HG03025 (cell line): ENCODE data around the gene KIDINS220.

Experiments
- ATAC-seq: cut with Tn5 transposase; IDR thresholded peaks from one replicate; pipeline ENCODE4 v1.9.1; 2021; ENCODE audit warnings: mild to moderate bottlenecking, moderate library complexity; ENCODE audit not compliant: unreplicated experiment, low FRiP score

KIDINS220 gene

DNA sequence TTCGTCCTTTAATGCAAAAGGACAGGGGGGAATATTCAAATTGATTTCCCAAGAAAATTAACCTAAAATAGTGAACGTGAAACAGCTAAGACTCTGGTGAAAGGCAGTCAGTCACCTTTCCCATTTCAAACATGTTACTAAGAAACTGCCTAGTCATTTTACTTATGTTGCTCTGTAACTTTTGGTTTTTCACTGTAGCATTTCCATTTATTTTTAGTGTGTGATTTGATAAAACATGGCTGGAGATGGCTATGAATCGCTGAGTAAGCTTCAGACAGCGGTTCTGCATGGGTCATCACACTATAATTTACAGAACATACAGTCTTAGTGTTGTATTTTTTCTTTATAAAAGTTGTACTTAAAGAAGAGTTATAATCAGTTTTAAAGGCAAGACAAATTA is 16.0 kb upstream of the KIDINS220 start:
- ATAC-seq = no peak

DNA sequence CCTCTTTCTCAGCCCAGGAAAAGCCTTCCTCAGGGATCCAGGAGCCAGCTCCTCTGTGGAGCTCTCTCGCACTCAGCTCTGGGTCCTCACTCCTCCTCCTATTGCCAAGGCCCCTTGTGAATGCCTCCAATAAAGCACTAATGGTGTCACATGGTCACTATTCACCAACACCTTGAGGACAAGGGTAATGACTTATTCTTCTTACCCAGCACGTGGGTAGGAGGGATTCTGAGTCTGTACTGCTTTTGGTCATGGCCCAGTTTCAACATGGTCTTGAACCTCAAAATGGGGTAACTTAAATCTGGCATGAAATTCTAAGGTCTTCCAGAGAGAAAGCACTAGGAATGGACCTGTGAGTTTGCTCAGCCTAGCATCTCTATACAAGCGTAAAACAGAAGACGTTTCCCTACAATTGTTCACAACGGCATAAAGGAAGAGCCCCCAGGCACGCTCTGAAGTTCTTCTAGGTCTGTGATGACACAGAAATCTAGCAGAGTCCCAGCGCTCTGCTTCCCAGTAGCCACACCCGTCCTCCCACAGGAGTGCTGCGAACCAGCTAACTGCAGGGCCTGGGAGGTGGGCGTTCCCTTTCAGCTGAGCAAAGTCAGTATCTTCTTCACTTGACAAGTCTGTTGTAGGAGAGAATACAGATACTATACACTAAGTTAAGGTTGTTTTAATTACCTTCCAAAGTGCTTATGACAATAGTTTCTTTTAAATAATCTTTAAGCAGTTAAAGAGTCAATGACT is 14.6 kb upstream of the KIDINS220 start:
- ATAC-seq = no peak

DNA sequence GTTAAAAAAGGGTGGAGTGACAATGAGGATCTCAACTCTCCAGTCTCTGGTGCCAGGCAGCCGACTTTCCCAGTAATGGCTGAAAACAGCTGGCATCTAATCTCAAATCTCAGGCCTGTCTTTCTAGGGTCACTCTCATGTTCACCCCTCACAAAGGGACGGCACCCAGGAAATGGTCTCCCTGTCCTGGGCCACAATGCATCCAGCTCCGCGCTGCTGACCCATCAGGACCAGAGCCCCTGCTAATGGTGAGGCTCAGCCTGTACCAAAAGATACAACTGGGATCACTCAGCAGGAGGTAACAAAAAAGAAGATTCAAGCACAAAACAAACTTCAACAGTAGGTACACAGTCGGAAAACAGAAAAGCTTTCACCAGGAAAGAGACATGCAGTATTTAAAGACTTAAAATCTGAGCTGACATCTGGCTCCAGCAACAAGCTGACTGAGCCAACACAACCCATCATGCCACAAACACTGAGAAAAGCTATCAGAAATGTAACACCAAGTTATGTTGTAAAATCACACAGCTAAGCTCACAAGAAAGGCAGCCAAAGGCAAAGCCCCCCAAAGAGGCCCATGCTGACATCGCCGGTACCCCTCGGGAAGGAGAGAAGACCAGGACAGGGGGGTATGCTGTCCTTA is 13.6 kb upstream of the KIDINS220 start:
- ATAC-seq = no peak

DNA sequence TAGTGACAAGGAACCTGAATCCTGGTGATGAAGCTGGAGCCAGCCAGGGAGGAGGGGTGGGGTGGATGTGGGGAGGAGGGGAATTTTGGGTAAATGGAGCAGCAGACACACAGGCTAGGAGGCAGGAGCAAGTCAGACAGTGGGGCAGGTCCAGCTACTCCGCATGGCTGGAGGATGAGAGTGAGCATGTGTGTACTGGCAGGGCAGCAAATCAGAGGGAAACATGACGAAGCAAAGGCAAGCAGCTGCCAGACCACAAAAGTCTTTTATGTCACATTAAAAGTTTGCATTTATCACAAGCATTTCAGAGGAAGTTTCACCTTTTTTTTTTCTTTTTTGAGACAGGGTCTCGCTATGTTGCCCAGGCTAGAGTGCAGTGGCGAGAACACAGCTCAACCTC is 11.9 kb upstream of the KIDINS220 start:
- ATAC-seq = no peak

DNA sequence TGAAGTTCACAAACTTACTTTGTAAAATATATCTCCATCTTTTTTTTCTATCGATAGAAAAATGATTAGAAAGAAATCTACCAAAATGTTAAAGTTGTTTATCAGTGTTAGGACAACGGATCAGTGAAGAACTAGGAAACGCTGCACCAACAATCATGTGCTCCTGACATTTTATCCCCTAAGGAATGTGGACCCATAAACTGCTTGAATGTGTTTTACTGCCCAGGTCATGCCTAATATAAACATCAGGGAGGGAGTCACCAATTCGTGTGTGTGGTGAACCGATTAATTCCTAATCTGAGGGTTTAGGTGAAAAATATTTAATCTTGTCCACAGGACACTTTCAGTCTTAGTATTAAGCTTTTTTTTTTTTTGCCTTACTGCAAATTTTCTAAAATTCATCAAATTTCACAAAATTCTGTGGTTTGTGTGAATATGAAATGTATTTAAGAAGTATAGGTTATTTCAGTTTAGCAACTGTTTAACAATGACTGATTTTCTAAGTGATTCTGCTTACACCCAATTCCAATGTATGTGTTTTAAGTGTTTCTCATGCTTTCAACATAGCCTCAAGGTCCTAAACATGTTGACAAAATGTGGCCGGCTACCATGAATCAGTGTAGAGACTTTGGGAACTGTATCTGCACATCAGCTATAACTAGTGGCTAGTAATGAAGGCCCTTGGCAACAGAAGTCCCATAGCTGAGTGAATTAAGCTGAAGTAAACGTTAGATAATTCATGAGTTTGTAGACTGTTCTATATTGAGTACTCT is 11.1 kb upstream of the KIDINS220 start:
- ATAC-seq = no peak

DNA sequence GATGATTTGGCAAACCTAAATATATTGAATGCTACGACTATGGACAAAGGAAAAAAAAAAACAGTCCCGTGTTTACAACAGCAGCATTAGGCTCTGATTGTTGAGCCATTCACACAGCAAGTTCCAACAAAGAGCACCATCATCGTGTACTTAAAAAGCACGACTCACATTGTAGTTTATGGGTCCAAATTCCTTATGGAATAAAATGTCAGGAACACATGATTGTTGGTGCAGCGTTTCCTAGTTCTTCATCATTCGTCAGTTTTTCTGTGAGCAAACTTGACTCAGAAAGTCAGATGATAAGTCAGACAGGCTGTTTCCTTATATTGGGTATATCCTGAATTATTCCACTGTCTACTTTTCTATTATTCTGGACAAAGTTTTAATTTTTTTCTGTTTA is 10.0 kb upstream of the KIDINS220 start:
- no peak for ATAC-seq

DNA sequence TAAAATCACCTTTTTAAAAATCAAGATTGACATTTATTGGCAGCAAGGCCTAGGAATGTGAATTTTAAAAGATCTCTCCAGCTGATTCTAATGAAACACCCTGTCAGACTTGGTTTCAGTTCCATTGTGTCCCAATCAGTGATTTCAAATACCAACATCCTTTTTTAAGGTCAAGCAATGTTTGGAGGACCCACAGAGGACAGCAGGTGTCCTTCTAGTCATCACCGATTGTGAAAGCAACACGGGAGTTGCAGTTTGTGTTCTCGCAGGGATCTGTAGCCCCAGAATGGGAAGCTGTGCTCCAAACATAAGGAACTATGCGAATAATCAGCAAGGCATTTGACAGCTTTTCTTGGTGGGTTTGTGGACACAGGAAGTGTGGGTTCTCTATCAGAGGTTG is 4.5 kb upstream of the KIDINS220 start:
- ATAC-seq = no peak

DNA sequence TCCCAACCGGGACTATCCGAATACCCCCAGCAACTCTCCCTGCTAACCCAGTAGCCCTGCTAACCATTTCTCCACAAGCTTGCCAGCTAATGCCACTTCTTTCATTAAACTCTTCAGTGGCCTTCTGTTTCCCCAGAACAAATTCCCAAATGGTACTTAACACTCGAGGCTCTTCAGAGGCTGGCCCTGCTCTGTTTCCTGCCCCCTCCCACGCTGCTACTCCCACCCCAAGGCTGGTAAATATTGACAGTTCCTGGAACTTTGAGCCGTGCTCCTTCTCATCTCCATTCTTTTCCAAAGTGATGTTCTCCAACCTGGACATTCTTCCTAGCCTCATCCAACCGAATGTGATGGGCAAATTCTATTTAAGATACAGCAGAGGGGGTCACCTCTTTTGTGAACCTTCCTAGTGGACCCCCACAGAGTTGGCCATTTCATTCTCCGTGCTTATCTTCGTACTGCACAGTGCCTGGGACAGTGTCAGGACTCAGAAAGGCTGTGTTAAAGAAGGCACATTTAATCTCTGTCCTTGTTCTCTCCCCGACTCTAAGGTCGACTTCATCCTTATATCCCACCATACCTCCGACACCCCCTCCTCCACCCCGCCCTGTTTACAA is 3.2 kb upstream of the KIDINS220 start:
- no peak for ATAC-seq

DNA sequence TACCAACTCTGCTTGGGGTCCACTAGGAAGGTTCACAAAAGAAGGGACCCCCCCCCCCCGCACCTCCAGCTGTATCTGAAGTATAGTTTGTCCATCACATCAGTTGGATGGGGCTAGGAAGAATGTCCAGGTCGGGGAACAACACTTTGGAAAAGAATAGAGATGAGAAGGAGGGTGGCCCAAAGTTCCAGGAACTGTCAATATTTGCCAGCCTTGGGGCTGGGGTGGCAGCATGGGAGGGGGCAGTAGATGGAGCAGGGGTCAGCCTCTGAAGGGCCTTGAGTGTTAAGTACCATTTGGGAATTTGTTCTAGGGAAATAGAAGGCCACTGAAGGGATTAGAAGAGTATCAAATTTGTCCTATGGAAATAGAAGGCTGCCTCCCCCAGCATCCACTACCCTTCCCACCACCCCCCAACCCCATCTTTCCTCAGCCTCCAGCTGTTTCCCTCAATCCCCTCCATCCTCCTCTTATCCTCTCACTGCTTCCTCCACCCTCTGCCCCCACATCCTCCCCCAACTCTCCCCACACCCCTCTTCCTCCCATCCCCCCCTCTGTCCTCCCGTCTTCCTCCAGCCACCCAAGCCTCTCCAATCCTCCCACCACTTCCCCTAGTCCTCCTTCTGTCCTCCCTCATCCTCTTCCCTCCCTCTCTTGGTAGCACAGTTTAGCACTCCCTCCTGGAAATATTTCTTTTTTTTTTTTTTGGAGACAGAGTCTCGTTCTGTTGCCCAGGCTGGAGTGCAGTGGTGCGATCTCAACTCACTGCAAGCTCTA is 2.0 kb upstream of the KIDINS220 start:
- no peak for ATAC-seq

DNA sequence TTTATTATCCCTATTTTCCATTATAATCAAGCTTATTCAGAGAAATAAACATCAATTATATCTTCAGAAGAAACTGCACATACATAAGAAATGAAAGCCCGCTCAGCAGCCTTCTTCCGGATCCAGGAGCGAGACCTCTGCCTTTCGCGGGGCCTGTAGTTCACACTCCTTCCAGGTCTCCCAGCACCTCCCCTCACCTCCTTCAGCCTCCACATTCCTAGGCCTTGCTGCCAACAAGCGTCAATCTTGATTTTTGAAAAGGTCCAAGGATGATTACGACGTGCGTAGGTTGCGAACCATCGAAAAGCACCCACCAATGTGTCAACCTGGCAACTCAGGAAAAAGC is 355 bp upstream of the KIDINS220 start:
- ATAC-seq = no peak

DNA sequence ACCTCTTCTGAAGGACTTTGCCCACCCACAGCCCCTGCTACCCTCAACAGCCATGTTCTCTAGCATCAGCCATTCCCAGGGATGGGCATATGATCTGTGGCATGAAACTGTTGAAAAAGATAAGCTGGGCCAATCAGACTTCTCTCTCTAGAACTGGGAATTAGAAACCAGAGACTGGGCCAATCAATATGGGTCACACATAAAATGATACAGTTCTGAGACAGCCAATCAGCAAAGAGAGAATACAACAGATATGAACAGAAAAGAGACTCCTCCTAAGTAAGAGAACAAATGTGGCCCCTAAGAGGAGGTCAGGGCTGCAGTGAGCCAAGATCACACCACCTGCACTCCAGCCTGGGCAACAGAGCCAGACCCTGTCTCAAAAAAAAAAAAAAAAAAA is 2.1 kb downstream of the KIDINS220 start:
- ATAC-seq = no peak

DNA sequence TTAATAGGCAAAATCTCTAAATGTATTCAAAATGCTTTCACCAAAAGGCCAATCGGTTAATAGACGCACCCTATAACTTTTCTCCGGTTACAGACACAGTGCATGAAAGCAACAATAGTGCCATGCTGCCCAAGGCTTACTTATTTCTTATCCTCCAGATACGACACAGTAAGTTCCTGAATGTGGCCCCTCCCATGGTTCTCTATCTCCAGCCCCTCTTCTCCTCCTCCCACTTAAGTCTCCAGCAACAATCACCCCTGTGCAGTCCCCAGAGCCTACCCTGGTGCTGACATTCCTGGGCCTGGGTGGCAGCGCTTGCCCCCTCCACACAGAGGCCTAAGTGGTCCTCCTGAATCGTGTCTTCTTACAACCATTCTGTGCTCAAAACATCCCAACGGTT is 3.6 kb downstream of the KIDINS220 start:
- no peak for ATAC-seq

DNA sequence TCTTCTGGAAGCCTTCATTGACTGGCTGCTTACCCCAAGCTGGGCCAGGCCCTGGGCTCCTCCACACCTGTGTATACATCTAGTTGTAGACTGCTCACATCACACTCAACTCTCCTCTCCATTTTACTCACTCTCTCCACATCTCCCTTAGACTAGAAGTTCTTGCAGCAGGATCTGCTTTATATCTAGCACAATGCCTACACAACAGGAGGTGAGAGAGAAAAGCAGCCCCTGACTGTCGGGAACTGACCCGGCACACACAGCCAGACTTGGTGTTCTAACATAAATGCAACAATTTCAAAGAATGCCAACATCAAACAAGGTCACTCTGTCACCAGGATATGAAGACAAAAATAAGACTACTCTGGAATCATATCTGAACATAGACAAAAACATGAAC is 5.9 kb downstream of the KIDINS220 start:
- ATAC-seq = no peak

DNA sequence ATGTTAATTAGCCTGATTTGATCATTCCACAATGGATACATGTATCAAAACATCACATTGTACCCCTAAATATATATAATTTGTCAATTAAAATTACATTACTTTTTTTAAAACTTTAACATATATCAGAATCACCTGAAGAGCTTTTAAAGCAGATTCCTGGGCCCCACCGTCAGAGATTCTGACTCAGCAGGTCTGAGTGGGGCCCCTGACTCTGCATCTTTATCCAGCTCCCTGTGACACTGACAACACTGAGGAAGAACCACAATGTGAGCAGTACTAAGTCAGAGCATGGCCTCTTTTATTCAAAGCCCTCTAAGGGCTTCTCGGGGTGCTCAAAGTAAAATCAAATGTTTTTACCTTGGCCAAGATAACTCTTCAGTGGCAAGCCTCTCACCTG is 9.7 kb downstream of the KIDINS220 start:
- no peak for ATAC-seq

DNA sequence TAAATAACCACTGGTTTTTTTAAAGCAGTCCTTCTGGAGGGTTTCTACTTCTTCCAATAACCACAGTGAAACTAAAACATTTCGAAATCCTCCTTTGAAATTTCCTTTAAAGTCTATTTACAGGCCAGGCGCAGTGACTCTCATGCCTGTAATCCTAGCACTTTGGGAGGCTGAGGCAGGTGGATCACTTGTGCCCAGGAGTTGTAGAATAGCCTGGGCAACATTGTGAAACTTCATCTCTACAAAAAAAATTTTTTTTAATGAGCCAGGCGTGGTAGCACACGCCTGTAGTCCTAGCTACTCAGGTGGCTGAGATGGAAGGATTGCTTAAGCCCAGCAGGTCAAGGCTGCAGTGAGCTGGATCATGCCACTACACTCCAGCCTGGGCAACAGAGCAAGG is 15.2 kb downstream of the KIDINS220 start:
- ATAC-seq = no peak

DNA sequence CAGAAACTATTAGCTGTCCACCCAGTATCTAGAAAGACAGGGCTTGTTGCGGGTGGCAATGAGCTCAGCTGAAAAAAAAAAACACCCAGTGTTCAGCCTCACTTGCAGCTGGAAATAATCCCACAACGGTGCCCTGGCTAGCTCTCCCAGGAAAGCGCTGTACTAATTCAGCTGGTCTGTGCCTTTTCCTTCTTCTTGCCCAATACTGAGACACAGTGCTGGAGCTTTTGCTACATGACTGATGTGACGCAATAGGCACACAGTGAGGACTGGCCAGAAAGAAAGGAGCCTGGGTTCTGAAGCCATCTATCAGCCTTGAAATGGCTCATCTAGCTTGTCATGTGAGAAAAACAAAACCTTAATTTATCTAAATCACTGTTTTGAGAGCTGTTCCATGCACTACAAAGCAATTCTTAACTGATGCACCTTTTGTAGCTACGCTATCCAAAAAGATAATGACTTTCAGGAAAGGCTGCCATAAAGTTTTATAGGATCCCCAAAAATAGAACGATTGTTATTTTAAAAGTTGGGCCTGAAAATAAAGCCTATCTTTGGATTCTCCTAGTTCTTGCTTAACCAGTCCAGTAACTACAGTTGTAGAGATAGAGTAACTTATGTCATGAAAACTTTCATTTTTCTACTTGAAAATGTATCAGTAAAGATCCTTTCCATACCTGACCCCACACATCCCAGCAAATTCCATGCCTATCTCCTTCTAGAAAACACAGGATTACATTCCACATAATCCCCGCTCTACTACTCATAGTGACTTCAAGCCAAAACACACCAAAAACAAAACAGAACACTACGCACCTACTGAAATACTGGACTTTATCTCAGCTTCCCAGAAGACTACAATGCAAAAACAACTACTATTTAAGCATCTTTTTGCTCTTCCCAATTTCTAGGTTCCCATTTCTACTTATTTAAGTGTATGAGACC is 15.9 kb downstream of the KIDINS220 start:
- ATAC-seq = no peak

DNA sequence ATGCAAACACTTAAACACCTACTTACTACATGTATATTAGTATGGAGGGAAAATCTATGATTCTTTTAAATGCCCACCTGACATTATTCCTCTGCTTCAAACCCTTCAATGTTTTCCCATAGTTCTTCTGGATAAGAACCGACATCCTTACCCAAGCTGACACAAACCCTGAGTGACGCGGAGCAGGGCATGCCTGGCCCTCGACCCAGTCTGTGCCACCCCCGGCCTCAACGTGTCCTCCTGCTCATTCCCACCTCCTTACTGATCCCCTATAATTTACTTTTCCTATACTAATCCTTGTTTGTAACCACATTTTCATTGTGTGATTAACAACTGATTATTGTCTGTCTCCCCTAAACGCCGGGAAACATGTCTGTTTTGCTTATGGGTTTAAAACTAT is 17.5 kb downstream of the KIDINS220 start:
- no peak for ATAC-seq

DNA sequence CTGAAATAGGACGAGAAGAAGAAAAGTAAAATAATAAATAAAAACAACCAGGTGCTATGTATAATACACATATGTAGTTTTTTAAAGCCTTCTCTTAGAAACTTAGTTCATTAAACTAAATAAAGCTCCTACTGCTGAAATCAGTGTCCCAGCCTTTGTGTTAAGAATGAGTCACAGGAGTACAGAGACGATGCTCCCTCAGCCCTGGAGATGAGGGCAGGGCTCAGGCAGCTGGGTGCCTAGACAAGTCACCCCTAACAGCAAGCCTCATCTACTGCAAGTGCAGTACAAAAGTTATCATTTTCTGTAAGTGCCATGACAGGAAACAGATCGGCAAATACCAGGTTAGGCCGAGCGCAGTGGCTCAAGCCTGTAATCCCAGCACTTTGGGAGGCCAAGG is 18.2 kb downstream of the KIDINS220 start:
- no peak for ATAC-seq

DNA sequence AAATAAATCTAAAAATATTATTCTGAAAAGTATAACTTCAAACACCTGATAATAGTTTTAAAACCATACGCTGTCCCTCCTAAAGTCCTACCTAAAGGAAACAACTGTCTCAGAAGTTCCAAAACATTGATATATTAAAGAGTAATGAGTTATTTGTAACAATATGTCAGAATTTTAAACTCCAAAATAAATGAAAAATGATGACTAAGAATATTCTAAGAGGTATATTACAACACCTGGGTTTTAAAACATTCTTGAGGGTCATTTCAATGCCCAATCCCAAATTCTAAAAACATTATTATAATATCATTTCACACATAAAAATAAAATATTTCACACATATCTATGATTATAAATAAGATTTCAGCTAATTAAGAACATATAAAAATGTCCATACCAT is 20.2 kb downstream of the KIDINS220 start:
- ATAC-seq = no peak
